HG02678 (cell line): ENCODE measurements around the gene DBNL.
"Not testable (repeated sequence)": the region's sequence is repeated elsewhere in the genome, so short reads cannot be mapped to it uniquely, and the experiment has no call there.

ENCODE experiments used
- ATAC-seq: cut with Tn5 transposase; IDR thresholded peaks from one replicate; pipeline ENCODE4 v1.9.1; 2021; ENCODE audit warnings: mild to moderate bottlenecking, moderate library complexity; ENCODE audit not compliant: unreplicated experiment

DBNL gene

DNA sequence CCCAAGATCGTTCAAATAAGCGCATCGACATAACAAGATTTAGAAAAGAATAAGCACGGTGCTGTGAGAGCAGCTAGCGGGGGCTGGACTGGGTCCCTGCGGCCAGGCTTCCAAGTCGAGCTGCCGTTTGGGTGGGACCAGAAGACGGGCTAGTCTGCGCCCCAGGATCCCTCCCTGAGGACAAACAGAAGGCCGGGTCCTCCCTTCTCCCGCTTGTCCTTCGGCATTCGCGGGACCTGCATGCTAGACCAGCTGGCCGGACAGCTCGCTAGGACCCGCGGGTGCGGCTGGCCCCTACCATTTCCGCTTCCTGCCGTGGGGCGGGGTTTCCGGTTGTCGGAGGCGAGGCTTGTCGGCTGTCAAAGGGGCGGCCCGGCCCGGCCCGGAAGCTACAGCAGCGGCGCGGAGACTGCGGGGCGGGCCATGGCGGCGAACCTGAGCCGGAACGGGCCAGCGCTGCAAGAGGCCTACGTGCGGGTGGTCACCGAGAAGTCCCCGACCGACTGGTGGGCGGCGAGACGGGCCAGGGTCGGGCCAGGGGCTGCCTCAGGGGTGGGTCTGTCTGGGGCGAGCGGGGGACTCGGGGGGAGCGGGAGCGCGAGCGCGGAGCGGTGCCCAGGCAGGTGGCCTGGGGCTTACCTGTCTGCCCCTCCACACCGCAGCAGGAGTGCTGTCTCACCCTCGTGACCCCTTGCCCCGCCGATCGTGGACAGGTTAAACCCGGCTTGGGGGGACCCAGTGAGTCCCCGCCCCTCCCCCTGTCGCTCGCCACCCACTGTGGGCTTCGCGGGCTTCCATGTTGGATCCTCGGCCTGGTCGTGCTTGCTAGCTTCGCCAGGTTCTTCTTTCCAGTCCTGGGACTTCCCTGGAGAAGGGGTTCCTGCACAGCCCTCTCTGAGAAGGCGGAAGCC, at the start of gene DBNL:
TSS of gene DBNL (plus strand) at position 388 of the 911 bp plus-strand sequence. CDS start at position 424, 36 bp downstream.
- ATAC-seq = peak; percentile 76

- ATAC-seq = not testable (repeated sequence)
These were observed 47.0 kb upstream of the DBNL start, which contains the start of gene SPDYE1 for GRCh38 chr7:43997532-43997931. TSS of gene SPDYE1 (plus strand) at chr7:43997897. CDS start at chr7:43999950, 2,053 bp downstream.

GRCh38 chr7:44012081-44012480, 32.4 kb upstream of the DBNL start:
- ATAC-seq = not testable (repeated sequence)

- not testable (repeated sequence) for ATAC-seq
These were observed 29.4 kb upstream of the DBNL start for GRCh38 chr7:44015090-44015489.

DNA sequence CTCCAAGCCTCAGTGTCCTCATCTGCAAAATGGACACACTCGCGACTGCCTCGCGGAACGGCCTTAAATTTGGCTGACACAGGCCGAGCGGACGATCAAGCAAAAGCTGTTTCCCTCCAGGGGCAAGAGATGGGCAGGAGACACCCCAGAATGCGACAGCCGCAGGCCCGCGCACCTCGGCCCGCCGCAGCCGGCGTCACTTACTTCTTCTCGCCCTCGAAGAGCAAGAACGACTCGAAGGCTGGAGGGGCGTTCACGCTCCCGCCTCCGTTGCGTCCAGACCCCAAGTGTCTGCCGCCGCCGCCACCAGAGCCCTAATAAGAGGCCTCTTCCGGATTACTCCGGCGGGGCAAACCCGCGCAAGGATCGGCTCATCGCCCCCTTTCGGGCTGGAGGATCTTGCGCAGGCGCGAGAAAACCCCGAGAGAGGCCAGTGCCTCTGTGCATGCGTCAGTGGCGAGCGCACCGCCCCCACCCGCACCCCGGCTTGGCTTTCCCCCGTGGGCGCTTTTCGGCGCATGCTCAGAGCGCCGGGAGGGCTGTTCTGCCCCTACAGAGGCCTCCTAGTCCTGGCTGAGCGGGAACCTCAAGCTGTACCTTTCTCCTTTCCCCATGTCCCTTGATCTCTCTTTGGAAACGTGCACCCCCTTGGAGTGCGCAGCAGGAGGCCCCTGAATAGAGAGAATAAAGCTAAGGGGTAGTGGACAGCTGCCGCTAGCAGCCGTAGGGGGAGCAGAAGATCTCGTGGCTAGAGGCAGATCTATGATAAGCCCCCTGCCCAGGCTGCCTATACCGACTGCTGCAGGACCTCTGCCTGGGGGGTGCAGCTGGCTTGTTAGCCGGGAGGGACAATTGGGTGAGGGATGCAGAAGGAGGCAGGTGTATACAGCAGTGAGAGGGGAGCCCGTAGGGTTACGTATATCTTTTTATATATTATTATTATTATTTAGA, 25.4 kb upstream of the DBNL start:
- ATAC-seq = peak; percentile 93

DNA sequence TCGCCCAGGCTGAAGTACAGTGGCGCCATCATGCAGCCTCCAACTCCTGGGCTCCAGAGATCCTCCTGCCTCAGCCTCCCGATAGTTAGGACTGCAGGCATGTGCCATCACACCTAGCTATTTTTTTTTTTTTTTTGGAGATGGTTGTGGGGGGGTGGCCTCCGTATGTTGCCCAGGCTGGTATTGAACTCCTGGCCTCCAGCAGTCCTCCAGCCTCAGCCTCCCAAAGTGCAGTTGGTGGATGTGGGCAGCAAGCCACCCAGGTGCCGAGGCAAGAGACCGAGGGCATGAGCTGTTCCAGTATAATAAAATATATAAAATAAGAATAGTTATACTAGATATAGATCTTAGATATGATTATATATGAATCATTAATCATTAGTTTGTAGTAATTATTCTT, 24.7 kb upstream of the DBNL start:
- ATAC-seq = not testable (repeated sequence)

DNA sequence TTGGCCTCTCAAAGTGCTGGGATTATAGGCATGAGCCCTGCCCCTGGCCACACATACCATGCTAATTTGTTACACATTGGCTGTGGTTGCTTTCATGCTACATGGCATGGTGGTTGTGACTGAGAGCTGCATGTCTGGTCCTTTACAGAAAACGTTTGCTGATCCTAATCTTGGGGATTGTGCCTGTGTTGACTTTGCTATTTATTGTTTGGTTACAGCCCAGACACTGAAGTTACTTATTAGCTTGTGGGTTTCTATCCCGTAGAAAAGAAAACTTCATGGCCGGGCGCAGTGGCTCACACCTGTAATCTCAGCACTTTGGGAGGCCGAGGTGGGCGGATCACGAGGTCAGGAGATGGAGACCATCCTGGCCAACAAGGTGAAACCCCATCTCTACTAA, 22.4 kb upstream of the DBNL start:
- not testable (repeated sequence) for ATAC-seq

- not testable (repeated sequence) for ATAC-seq
These were observed 21.6 kb upstream of the DBNL start for GRCh38 chr7:44022796-44023467.

DNA sequence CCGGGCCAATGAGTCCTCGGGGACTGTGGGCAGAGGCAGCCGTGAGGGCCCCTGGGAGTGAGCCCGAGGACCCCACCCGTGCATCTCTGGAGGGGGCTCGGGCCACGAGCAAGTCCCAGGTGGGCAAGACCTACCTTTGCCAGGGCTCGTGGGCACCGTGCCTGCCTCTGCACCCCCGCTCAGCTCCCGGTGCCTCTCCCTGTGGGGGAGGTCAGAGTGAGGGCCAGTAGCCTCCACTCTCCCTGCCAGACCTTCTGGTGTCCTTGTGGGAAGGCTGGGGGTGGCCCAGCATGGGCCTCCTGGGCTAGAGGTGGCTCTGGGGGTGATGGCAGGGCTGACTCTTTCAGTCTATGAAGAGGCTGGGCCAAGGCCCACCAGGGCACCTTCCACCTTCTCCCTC, 15.1 kb upstream of the DBNL start:
- not testable (repeated sequence) for ATAC-seq

DNA sequence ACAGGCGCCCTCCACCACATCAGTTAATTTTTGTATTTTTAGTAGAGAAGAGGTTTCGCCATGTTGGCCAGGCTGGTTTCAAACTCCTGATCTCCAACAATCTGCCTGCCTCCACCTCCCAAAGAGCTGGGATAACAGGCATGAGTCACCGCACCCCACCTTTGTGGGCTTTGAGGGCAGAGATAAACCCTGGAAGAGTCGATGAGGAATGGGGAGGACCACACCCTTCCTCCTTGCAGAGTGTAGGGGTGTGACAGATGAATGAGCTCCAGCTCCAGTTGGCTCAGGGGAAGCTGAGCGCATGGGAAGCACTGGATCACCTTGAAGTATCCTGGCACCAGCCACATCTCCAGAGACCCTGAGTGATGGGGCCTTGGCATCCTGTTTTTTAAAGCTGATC, 14.5 kb upstream of the DBNL start:
- not testable (repeated sequence) for ATAC-seq

DNA sequence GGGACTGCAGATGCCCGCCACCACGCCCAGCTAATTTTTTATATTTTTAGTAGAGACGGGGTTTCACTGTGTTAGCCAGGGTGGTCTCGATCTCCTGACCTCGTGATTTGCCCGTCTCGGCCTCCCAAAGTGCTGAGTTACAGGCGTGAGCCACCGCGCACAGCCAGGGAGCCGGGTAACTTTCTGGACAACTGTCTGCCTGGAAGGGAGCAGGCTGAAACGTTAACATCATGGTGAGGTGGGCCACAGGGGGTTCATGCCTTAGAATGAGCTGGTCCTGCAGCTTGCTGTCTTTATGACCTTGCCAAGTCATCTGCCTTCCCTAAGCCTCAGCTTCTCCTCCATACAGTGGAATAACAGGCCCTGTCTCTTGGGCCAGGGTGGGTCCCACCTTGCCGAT, 13.2 kb upstream of the DBNL start:
- not testable (repeated sequence) for ATAC-seq

DNA sequence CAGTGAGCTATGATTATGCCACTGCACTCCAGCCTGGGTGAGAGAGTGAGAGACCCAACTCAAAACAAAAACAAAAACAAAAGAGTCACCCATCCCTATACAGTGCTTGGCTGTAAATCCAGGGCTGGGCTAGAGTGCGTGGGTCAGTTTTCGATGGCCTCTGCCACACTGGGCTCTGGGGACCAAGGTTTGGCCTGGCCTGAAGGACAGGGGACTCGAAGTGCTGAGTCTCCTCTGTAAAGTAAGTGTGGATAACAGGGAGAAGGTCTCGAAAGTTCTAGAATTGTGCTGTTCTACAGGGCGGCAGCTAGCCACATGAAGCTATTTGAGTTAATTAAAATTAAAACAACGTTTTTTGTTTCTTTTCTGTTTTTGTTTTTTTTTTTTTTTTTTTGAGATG, 12.5 kb upstream of the DBNL start:
- ATAC-seq = not testable (repeated sequence)

DNA sequence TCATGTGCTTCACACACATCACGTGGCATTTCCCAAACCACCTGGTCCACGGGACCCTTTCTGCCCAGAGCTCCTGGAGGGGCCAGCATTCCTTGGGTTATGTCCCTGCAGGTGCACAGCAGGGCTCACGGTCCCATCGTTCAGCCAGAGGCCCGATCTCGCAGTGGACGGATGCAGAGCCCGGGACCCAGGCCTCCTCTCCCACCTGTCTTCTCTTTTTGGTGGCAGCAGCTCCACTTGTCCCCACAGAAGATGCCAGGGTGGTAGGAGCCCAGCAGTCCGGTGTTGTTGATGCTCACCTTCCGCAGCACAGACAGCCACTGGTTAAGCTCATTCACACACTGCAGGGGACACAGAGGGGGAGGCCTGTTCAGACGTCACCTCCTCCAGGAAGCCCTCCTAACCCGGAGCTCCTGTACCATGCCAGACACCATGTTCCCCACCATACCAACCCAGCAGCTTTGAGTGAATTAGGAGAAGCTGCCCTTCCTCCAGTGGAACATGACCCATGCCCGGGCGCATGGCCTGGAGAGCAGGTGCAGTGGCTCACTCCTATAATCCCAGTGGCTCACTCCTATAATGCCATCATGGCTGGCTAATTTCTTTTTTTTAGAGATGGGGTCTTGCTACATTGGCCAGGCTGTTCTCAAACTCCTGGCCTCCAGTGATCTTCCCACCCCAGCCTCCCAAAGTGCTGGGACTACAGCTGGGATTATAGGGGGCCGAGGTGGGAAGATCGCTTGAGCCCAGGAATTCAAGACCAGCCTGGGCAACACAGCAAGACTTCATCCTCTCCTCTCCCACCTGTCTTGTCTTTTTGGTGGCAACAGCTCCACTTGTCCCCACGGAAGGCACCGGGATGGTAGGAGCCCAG, 10.3 kb upstream of the DBNL start:
- ATAC-seq = not testable (repeated sequence)

GRCh38 chr7:44036364-44036763, 8.1 kb upstream of the DBNL start:
- ATAC-seq = not testable (repeated sequence)

GRCh38 chr7:44037951-44038350, 6.6 kb upstream of the DBNL start:
- ATAC-seq = not testable (repeated sequence)

- ATAC-seq = not testable (repeated sequence)
These were observed 5.9 kb upstream of the DBNL start for GRCh38 chr7:44038553-44038952.

DNA sequence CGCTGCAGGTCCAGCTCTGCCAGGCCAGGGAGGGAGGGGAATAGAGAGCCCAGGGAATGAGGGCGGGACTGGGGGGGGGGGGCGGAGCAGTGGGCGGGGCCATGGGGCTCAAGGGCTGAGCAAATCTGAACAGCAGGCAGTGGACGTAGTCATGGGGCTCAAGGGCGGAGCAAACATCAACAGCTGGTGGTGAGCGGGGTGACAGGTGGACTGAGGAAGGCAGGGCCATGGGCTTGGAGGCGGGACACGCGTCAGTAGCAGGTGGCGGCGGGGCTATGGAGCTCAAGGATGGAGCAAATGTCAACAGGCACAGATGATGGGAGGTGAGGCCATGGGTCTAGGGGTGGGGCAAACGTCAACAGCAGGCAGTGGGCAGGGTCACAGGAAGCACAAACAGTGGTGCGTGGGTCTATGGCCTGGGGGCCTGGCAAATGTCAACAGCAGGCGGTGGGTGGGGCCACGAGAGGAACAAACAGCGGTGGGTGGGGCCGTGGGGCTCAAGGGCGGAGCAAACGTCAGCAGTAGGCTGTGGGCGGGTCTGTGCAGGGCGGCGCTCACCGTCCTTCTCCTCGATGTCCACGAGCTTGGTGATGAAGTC, 5.4 kb upstream of the DBNL start:
- ATAC-seq = peak; percentile 63

DNA sequence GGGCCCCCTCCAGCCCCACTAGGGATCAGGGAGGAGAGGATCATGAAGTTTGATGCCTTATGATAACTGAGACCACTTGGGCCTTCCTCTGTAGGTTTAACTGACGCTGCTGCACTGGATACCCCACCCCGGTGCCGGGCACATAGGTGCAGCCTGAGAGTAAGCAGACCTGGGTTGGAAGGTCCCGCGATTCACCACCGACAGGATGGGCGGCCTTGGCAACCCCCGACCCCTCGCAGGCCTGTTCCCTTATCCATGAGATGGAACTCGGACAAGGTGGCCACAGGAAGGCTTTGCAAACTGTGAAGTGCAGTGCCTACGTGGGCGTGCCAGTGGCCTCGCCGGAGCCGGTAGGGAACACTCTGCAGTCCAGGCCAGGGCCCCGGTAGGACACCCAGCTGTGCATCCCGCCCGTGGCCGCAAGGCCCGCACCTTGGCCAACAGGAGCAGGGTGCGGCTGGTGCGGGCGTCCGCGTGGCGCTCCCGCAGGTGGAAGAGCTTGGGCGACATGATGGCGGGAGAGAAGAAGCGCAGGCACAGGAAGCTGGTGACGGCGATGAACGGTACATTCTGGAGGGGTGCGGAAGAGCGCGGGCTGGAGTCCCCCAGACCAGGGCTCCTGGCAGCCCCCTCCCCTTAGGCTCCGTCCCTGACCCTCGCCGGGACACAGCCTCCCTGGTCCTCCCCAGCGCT, 4.6 kb upstream of the DBNL start:
- ATAC-seq = peak; percentile 4

- ATAC-seq = peak; percentile 48
These were observed 4.0 kb upstream of the DBNL start for GRCh38 chr7:44040493-44040891.
